Measurements from ENCODE around the gene TMC4. TPM values are rescaled to one million over a fixed set of nuclear protein-coding genes. Genes with fewer than 3 reads are reported as not detected.

Gene TMC4
- total and polyA plus RNA-seq, 8 donors = 51.8 to 88.9 (median 59.9) TPM

- Histone ChIP-seq H3K36me3 (peaks cover 0 to 6% (median 5%) of the 10 kb centered on the region in 3 donors), H3K4me3 (peak overlapping the region; percentile 62 to 91 (median 78)), H3K4me1 (peaks cover 22 to 34% (median 24%) of the 10 kb centered on the region in 3 donors), H3K27ac (peak overlapping the region; percentile 98 to 100 (median 99)), H3K9me3 (no peaks in the 10 kb centered on the region), H3K27me3 (no peaks in the 10 kb centered on the region)
- DNase-seq (peak; percentile 99 to 100 (median 100)), FAIRE-seq (peak; percentile 95), ATAC-seq (peak; percentile 58 to 77 (median 67))
- intact Hi-C loops (cut with DNase I) = no loop called here
- TF ChIP-seq, protein P1, sequence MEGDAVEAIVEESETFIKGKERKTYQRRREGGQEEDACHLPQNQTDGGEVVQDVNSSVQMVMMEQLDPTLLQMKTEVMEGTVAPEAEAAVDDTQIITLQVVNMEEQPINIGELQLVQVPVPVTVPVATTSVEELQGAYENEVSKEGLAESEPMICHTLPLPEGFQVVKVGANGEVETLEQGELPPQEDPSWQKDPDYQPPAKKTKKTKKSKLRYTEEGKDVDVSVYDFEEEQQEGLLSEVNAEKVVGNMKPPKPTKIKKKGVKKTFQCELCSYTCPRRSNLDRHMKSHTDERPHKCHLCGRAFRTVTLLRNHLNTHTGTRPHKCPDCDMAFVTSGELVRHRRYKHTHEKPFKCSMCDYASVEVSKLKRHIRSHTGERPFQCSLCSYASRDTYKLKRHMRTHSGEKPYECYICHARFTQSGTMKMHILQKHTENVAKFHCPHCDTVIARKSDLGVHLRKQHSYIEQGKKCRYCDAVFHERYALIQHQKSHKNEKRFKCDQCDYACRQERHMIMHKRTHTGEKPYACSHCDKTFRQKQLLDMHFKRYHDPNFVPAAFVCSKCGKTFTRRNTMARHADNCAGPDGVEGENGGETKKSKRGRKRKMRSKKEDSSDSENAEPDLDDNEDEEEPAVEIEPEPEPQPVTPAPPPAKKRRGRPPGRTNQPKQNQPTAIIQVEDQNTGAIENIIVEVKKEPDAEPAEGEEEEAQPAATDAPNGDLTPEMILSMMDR (IDR thresholded peaks at IDR 0.05) = no peak
- 0% methylated on average over 55 to 56 of the region's 56 CpGs for WGBS, 2 donors
Observed at GRCh38 chr19:54190503-54191010, 17.6 kb upstream of the TMC4 start.

- peak; percentile 98 to 100 (median 100) for DNase-seq
- FAIRE-seq = peak; percentile 99
- 0% methylated on average over 65 of the region's 65 CpGs for WGBS, 2 donors
- peak overlapping the region; percentile 98 to 100 (median 99) for H3K27ac ChIP-seq
- H3K9me3 ChIP-seq = no peaks in the 10 kb centered on the region
- H3K4me3 ChIP-seq = peak overlapping the region; percentile 15 to 91 (median 72)
- H3K27me3 ChIP-seq = no peaks in the 10 kb centered on the region
- TF ChIP-seq, protein P1 (IDR thresholded peaks at IDR 0.05) = no peak
- intact Hi-C loops (cut with DNase I) = no loop called here
- H3K36me3 ChIP-seq = peaks cover 0 to 6% (median 5%) of the 10 kb centered on the region in 3 donors
- H3K4me1 ChIP-seq = peaks cover 22 to 35% (median 25%) of the 10 kb centered on the region in 3 donors
- peak; percentile 59 to 80 (median 69) for ATAC-seq
Observed at GRCh38 chr19:54189735-54190502, 17.0 kb upstream of the TMC4 start.

DNA sequence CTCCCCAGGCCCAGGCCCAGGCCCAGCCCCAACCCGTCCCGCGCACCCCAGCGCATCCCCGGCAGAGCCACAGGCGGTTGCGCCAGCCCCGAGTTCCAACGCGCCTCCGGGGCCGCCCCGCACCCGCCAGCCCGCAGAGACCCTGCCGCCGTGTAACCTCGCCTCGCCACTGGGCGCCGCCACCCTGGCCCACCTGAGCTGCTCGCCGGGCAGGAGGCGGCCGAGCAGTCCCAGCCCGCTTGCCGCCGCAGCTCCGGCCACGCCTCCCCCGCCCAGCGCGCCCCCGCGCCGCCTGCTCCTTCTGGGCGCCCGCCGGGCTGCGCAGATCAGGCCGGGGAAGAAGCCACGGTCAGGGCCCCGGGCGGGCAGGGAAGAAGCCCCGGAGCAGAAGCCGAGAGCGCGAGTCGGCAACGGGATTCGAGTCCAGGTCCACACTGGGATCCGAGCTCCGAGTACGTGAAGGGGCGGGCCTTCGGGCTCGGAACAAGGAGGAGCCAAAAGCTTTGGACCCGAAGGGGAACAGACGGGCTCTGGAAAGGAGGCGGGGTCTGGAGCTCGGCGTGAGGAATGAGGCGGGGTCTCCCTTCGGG is 16.3 kb upstream of the TMC4 start, which contains the start of gene MBOAT7:
Gene MBOAT7 (minus strand): TSS at position 436 of the 590 bp plus-strand sequence. CDS start 1,072 bp downstream, outside the sequence.
- H3K9me3 ChIP-seq = no peaks in the 10 kb centered on the region
- TF ChIP-seq, protein P1 (IDR thresholded peaks at IDR 0.05) = peak in 1 of 4 donors; percentile 11
- peak within 1 kb of the TSS; percentile 98 to 100 (median 99) for H3K27ac ChIP-seq
- peaks cover 22 to 35% (median 25%) of the 10 kb centered on the region in 3 donors for H3K4me1 ChIP-seq
- H3K27me3 ChIP-seq = no peaks in the 10 kb centered on the region
- ATAC-seq = peak; percentile 2 to 18 (median 7)
- H3K4me3 ChIP-seq = peak within 1 kb of the TSS; percentile 56 to 91 (median 87)
- H3K36me3 ChIP-seq = peaks cover 0 to 6% (median 0%) of the 10 kb centered on the region in 3 donors
- no peak for DNase-seq
- no peak for FAIRE-seq
- 0 to 1% methylated on average over 40 to 64 of the region's 64 CpGs for WGBS, 2 donors
- intact Hi-C loops (cut with DNase I) = no loop called here

- peak overlapping the region; percentile 98 to 100 (median 99) for H3K27ac ChIP-seq
- intact Hi-C loops (cut with DNase I) = no loop called here
- no peaks in the 10 kb centered on the region for H3K27me3 ChIP-seq
- H3K9me3 ChIP-seq = no peaks in the 10 kb centered on the region
- FAIRE-seq = no peak
- DNase-seq = peak in 2 of 6 donors; percentile 44 to 55
- ATAC-seq = no peak
- WGBS, 2 donors = 18 to 26% methylated on average over 12 of the region's 12 CpGs
- peaks cover 22 to 35% (median 25%) of the 10 kb centered on the region in 3 donors for H3K4me1 ChIP-seq
- peaks cover 0 to 3% (median 0%) of the 10 kb centered on the region in 3 donors for H3K36me3 ChIP-seq
- TF ChIP-seq, protein P1 (IDR thresholded peaks at IDR 0.05) = no peak
- H3K4me3 ChIP-seq = peak overlapping the region in 3 of 4 donors; percentile 68 to 91 (median 74)
Observed at GRCh38 chr19:54188215-54188871, 15.4 kb upstream of the TMC4 start.

Data from pancreas (tissue), 10 donors.